A673 (cell line): ENCODE measurements around the gene PPP1R2.

Experiments
- EZH2 ChIP-seq: fragments of 200-600 bp; sonication (generic); IDR thresholded peaks from 2 replicates; pipeline ENCODE4 v1.6.1; 2017; ENCODE audit warnings: borderline replicate concordance, low read depth, mild to moderate bottlenecking, mixed read lengths, antibody characterized with exemption, low read length; ENCODE audit not compliant: poor library complexity, severe bottlenecking
- TF ChIP-seq, protein P1 (sequence below): fragments of 300-800, 200-600 bp; sonication (generic); conservative IDR thresholded peaks from 2 replicates; pipeline ENCODE4 v1.5.1; 2017; ENCODE audit warnings: low read depth, mild to moderate bottlenecking, antibody characterized with exemption, low read length, moderate library complexity, mixed read lengths

DNA sequence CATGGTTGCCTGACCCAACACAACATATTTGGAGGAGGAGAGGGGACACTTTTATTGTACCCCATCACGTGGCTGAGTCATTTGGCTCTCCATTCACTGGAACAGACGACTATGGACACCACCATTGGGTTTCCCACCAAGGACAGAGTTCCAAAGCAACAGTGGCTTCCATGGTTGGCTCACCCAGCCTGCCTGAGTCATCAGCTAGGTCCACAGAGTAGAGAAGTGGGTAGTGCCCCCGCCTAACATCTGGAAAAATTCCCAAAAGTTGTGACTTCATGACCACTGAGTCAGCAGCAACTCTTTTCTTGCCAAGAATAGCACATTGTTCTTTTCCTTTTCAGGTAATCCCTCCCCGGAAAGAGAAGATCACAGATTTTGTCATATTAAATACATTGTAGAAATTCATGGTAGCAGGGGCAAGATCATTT, 3.0 kb upstream of the PPP1R2 start:
- TF ChIP-seq, protein P1, sequence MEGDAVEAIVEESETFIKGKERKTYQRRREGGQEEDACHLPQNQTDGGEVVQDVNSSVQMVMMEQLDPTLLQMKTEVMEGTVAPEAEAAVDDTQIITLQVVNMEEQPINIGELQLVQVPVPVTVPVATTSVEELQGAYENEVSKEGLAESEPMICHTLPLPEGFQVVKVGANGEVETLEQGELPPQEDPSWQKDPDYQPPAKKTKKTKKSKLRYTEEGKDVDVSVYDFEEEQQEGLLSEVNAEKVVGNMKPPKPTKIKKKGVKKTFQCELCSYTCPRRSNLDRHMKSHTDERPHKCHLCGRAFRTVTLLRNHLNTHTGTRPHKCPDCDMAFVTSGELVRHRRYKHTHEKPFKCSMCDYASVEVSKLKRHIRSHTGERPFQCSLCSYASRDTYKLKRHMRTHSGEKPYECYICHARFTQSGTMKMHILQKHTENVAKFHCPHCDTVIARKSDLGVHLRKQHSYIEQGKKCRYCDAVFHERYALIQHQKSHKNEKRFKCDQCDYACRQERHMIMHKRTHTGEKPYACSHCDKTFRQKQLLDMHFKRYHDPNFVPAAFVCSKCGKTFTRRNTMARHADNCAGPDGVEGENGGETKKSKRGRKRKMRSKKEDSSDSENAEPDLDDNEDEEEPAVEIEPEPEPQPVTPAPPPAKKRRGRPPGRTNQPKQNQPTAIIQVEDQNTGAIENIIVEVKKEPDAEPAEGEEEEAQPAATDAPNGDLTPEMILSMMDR = no peak
- TF ChIP-seq EZH2 = no peak
